Hepatocyte (in vitro differentiated cells): Measurements from ENCODE around the gene PCNA. TPM values are rescaled to one million over a fixed set of nuclear protein-coding genes. Genes with fewer than 3 reads are reported as not detected.
"Not testable (repeated sequence)": the region's sequence is repeated elsewhere in the genome, so short reads cannot be mapped to it uniquely, and the experiment has no call there.

Experiments used
- DNase-seq: peaks from one replicate; pipeline ENCODE4 v3.0.0-alpha.2; 2016; ENCODE audit warnings: low spot score
- H2AFZ ChIP-seq: fragments of 200-600 bp; sonication (generic); 2 replicates; pipeline ENCODE4 v1.6.0; 2016; ENCODE audit warnings: antibody characterized with exemption, mild to moderate bottlenecking
- H3K27ac ChIP-seq: fragments of 200-600 bp; sonication (generic); 2 replicates; pipeline ENCODE4 v1.5.1; 2016; ENCODE audit warnings: mild to moderate bottlenecking
- H3K27me3 ChIP-seq: fragments of 200-600 bp; sonication (generic); 2 replicates; pipeline ENCODE4 v1.6.1; 2016
- H3K36me3 ChIP-seq: fragments of 200-600 bp; sonication (generic); replicated peaks from 2 replicates; pipeline ENCODE4 v1.5.1; 2016; ENCODE audit warnings: low read depth; ENCODE audit not compliant: insufficient read depth
- H3K4me1 ChIP-seq: fragments of 200-600 bp; sonication (generic); 2 replicates; pipeline ENCODE4 v1.5.1; 2016; ENCODE audit warnings: mild to moderate bottlenecking, moderate library complexity; ENCODE audit not compliant: insufficient read depth
- H3K4me2 ChIP-seq: fragments of 200-600 bp; sonication (generic); 2 replicates; pipeline ENCODE4 v1.6.0; 2016
- H3K4me3 ChIP-seq: fragments of 200-600 bp; sonication (generic); 2 replicates; pipeline ENCODE4 v1.5.1; 2016; ENCODE audit warnings: mild to moderate bottlenecking
- H3K79me2 ChIP-seq: fragments of 200-600 bp; sonication (generic); 2 replicates; pipeline ENCODE4 v1.6.0; 2017; ENCODE audit warnings: mild to moderate bottlenecking
- H3K9me2 ChIP-seq: fragments of 200-600 bp; sonication (generic); replicated peaks from 2 replicates; pipeline ENCODE4 v1.6.0; 2017; ENCODE audit warnings: mild to moderate bottlenecking; ENCODE audit not compliant: insufficient read depth
- H3K9me3 ChIP-seq: fragments of 200-600 bp; sonication (generic); 2 replicates; pipeline ENCODE4 v1.5.1; 2016; ENCODE audit warnings: low read depth, mild to moderate bottlenecking
- H4K20me1 ChIP-seq: fragments of 200-600 bp; sonication (generic); 2 replicates; pipeline ENCODE4 v1.6.0; 2016; ENCODE audit warnings: mild to moderate bottlenecking; ENCODE audit not compliant: insufficient read depth, poor library complexity, severe bottlenecking
- CTCF ChIP-seq: fragments of 200-600 bp; sonication (generic); IDR thresholded peaks from 2 replicates; pipeline ENCODE4 v1.5.1; 2016; ENCODE audit warnings: antibody characterized with exemption, mild to moderate bottlenecking; ENCODE audit not compliant: poor library complexity
- EZH2 ChIP-seq: fragments of 200-600 bp; sonication (generic); IDR thresholded peaks from 2 replicates; pipeline ENCODE4 v1.6.1; 2016; ENCODE audit warnings: antibody characterized with exemption, mild to moderate bottlenecking, borderline replicate concordance
- EZH2phosphoT487 ChIP-seq: fragments of 200-600 bp; sonication (generic); IDR thresholded peaks from one replicate; pipeline ENCODE4 v1.6.1; 2018; ENCODE audit warnings: antibody characterized with exemption, mild to moderate bottlenecking, low read depth, moderate library complexity; ENCODE audit not compliant: unreplicated experiment, severe bottlenecking
- WGBS: methylation state at CpG from one replicate; pipeline ENCODE4 v1.1.6; 2016; ENCODE audit warnings: low lambda C conversion rate; ENCODE audit errors: missing lambda C conversion rate; 5-methylcytosine and 5-hydroxymethylcytosine counted together
- polyA plus RNA-seq: library from polyadenylated mRNA; unstranded; fragments of >200 nt; fragmentation: Nextera tagmentation; extraction: Ambion mirVana; gene quantifications from 2 replicates; pipeline ENCODE4 v1.2.1, GENCODE V29; 2016
- total RNA-seq: library from RNA; depleted of rRNA; stranded (reverse); fragments of >200 nt; gene quantifications from 2 replicates; pipeline ENCODE4 v1.2.3, GENCODE V29; 2014

Gene PCNA
- total and polyA plus RNA-seq, 2 experiments from 2014 or later, result 38.0 to 85.6 TPM

DNA sequence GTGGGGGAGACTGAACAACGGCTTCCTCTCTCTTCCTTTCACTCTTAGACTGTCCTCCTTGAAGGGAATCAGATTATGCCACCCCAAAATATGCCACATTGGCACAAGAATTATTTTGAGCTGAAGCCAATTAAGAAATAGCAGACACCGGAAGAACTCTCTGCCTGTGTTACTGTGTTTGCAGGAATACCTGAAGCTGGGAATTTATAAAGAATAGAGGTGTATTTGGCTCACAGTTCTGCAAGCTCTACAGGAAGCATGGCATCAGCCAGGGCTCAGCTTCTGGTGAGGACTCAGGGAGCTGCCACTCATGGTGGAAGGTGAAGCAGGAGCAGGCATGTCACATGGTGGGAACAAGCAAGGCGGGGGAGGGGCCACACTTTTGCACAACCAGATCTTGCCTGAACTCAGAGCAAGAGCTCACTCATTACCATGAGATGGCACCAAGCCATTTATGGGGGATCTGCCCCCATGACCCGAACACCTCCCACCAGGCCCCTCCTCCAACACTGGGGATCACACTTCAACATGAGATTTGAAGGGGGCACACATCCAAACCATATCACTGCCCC lies 46.0 kb downstream of the PCNA start:
- Histone ChIP-seq H3K27me3 (no peaks in the 10 kb centered on the region), H3K27ac (no peak overlapping the region), H3K4me1 (no peaks in the 10 kb centered on the region), H2AFZ (no peak overlapping the region), H3K36me3 (no peaks in the 10 kb centered on the region), H3K9me3 (no peaks in the 10 kb centered on the region), H3K4me3 (no peak overlapping the region), H3K4me2 (no peak overlapping the region), H3K79me2 (no peaks in the 10 kb centered on the region), H3K9me2 (no peaks in the 10 kb centered on the region), H4K20me1 (no peaks in the 10 kb centered on the region)
- 95% methylated on average over 4 of the region's 4 CpGs for WGBS
- no peak for DNase-seq
- TF ChIP-seq EZH2phosphoT487 (no peak), EZH2 (no peak), CTCF (no peak)

DNA sequence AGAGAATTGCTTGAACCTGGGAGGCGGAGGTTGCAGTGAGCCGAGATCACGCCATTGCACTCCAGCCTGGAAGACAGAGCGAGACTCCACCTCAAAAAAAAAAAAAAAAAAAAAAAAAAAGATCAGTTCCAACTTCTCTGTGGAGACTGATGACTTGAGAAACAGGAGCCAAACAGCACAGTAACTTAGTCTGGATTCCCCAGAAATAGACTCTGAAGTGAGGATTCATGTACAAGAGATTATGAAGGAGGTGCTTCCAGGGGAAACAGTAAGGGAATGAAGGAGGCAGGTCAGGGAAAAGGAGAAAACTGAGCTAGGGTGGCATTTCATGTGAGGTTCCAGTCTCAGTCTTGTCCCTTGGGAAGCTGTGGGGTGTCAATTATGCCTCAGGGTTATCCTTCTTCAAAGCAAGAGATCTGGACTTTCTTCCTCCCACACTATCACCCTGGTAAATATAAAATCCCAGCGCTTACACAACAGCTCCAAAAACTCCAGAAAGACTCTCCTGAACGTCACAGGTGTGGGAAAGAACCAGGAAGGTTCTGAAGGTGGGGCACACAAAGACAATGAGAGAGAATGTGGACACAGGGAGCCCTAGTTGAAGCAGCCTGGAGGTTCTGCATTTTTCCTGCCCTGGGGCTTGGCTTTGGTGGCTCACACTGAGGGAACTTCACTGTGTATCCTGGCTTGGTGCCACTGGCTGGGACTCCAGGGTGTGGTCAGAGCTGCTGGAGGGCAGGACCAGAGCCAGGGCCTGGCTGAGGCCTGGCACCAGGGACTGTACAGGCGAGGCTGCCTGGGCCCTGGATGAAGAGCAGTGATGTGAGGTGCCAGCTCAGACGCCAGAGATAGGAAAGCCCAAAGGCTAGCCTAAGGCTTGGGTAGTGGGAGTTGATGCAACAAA lies 46.8 kb downstream of the PCNA start:
- H3K9me3 ChIP-seq, result no peaks in the 10 kb centered on the region
- no peaks in the 10 kb centered on the region for H3K9me2 ChIP-seq
- H3K36me3 ChIP-seq, result no peaks in the 10 kb centered on the region
- no peaks in the 10 kb centered on the region for H3K79me2 ChIP-seq
- no peak overlapping the region for H2AFZ ChIP-seq
- H3K4me3 ChIP-seq, result no peak overlapping the region
- 84% methylated on average over 8 of the region's 8 CpGs for WGBS
- H4K20me1 ChIP-seq, result no peaks in the 10 kb centered on the region
- DNase-seq, result peak; percentile 30
- H3K4me2 ChIP-seq, result no peak overlapping the region
- H3K4me1 ChIP-seq, result no peaks in the 10 kb centered on the region
- no peak overlapping the region for H3K27ac ChIP-seq
- TF ChIP-seq CTCF (no peak), EZH2 (no peak), EZH2phosphoT487 (no peak)
- H3K27me3 ChIP-seq, result no peaks in the 10 kb centered on the region

GRCh38 chr20:5071942-5072341 lies 47.8 kb downstream of the PCNA start:
- H3K4me2 ChIP-seq, H3K36me3 ChIP-seq, H3K27ac ChIP-seq, H3K4me1 ChIP-seq, H3K4me3 ChIP-seq, H3K9me3 ChIP-seq, H3K9me2 ChIP-seq, H4K20me1 ChIP-seq, H2AFZ ChIP-seq, H3K27me3 ChIP-seq, H3K79me2 ChIP-seq, DNase-seq: not testable (repeated sequence)
- 97% methylated on average over 4 of the region's 4 CpGs for WGBS

- no peak overlapping the region for H3K4me2 ChIP-seq
- no peak overlapping the region for H3K27ac ChIP-seq
- H3K4me1 ChIP-seq, result no peaks in the 10 kb centered on the region
- 96% methylated on average over 4 of the region's 4 CpGs for WGBS
- TF ChIP-seq CTCF (no peak), EZH2 (no peak), EZH2phosphoT487 (no peak)
- H3K79me2 ChIP-seq, result no peaks in the 10 kb centered on the region
- H2AFZ ChIP-seq, result no peak overlapping the region
- H3K9me2 ChIP-seq, result no peaks in the 10 kb centered on the region
- no peaks in the 10 kb centered on the region for H3K9me3 ChIP-seq
- DNase-seq, result no peak
- no peaks in the 10 kb centered on the region for H3K36me3 ChIP-seq
- H3K4me3 ChIP-seq, result no peak overlapping the region
- H4K20me1 ChIP-seq, result no peaks in the 10 kb centered on the region
- no peaks in the 10 kb centered on the region for H3K27me3 ChIP-seq
Measured at GRCh38 chr20:5070570-5070969, 49.2 kb downstream of the PCNA start.
